GM12872 (cell line): ENCODE data around the gene CPD.

Source experiments
- CTCF ChIP-seq: IDR thresholded peaks from 3 replicates; pipeline ENCODE4 v1.5.1; 2011; ENCODE audit warnings: low read depth, mild to moderate bottlenecking, low read length, moderate library complexity; ENCODE audit not compliant: insufficient read depth

CPD gene

GRCh38 chr17:30372755-30373154 is 6.0 kb upstream of the CPD start:
- peak; percentile 31; the same call in 1 of the 3 replicates for TF ChIP-seq CTCF

GRCh38 chr17:30375661-30376060 is 3.1 kb upstream of the CPD start:
- TF ChIP-seq CTCF: no peak

- no peak for TF ChIP-seq CTCF
Measured at GRCh38 chr17:30376621-30377452, 1.9 kb upstream of the CPD start.

GRCh38 chr17:30377574-30378240 is 1.0 kb upstream of the CPD start:
- no peak for TF ChIP-seq CTCF

GRCh38 chr17:30378241-30378824 is 394 bp upstream of the CPD start:
- TF ChIP-seq CTCF: no peak

- no peak for TF ChIP-seq CTCF
Measured at GRCh38 chr17:30379303-30379902, 676 bp downstream of the CPD start.

- TF ChIP-seq CTCF: no peak
Measured at GRCh38 chr17:30379903-30380381, 1.2 kb downstream of the CPD start.
